Fibroblast of villous mesenchyme (primary cell): ENCODE measurements around the gene KATNB1. TPM values are rescaled to one million over a fixed set of nuclear protein-coding genes. Genes with fewer than 3 reads are reported as not detected.

ENCODE experiments used
- DNase-seq: peaks from one replicate; pipeline ENCODE4 v3.0.0-alpha.2; 2010; ENCODE audit warnings: low read depth
- H3K4me3 ChIP-seq: 2 replicates; pipeline ENCODE4 v1.5.1; 2011; ENCODE audit warnings: low read depth, mild to moderate bottlenecking, low read length
- CTCF ChIP-seq: IDR thresholded peaks from 2 replicates; pipeline ENCODE4 v1.5.1; 2012; ENCODE audit warnings: low read depth, mild to moderate bottlenecking, low read length; ENCODE audit not compliant: insufficient read depth
- total RNA-seq: library from RNA; depleted of rRNA; stranded (reverse); fragments of >200 nt; gene quantifications from 2 replicates; pipeline ENCODE4 v1.2.3, GENCODE V29; 2012

The KATNB1 gene
- total RNA-seq, 1 donor, result 23.3 TPM

DNA sequence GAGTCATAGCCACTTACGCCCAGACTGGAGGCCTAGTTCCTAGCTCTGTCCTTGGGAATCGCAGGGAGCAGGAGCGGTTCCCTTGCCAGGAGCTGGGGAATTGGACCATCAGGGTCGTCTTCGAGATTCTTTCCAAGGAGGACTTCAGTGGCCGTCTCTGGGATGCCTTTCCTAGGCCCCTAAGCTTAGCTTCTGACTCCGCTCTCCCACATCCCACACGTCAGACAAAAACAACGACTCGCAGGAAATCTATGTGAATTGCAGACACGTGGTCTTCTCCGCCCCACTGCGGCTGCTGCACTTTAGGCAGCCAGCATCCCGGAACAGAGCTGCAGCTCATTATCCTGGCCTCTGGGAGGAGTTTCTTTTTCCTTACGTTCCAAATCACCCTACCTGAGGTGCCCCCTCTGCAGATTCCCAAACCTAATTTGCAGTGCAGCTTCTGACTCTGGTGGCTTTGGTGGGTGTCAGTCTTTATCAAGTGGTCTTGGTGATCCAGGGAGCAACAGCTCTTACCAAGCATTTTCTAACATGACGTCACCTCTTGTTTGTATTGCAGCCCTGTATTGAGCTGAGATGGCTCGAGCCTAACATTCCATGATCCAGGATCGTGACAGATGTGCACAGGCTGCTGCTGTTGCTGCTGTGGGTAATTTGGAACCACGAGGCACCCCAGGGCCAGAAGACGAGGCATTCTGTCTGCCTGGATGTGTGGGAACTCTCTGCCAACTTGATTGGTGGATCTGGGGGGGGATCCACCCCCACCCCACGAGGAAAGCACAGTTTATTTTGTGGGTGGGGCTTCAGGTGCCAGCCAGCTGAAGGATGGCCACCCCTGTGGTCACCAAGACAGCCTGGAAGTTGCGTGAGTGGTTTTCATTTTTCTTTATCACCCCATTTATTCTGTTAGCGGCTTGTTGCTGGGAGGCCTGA lies 1.1 kb downstream of the KATNB1 start:
- peak overlapping the region; percentile 89 for H3K4me3 ChIP-seq
- TF ChIP-seq CTCF, result peak; percentile 19
- DNase-seq, result peak; percentile 78

GRCh38 chr16:57738844-57739243 lies 3.3 kb downstream of the KATNB1 start:
- TF ChIP-seq CTCF, result no peak
- no peak for DNase-seq
- no peak overlapping the region for H3K4me3 ChIP-seq

DNA sequence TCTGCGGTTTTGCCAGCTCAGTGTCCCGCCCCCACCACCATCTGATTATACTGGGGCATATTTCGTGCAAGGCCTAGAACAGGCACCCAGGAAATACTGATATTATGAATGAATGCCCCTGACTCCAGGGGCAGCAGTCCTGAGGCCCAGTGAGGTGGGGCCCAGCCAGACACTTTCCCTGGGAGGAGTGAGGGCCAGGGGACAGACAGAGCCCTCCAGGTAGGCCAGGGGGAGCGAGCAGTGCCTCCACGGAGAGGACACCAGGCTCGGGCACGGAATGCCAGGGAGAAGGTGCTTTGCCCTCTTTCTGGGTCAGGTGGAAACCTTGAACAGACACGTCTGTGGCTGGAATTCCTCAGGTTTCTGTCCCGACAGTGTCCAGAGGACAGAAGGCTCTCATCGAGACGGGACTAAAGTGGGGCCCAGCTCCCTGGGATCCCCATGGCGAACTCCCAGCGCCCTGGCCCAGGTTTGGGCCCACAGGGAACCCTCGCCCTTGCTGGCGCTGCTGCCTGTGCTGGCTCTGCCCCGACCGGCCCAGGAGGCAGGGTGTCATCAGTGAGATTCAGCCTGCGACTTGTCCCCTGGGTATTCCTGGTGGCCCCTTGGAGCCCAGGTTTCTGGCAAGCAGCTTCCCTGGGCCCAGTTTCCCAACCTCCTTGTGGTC lies 4.3 kb downstream of the KATNB1 start:
- no peak overlapping the region for H3K4me3 ChIP-seq
- TF ChIP-seq CTCF, result no peak
- no peak for DNase-seq

- DNase-seq, result no peak
- H3K4me3 ChIP-seq, result no peak overlapping the region
- TF ChIP-seq CTCF, result no peak
Observed at GRCh38 chr16:57740423-57741071, 5.0 kb downstream of the KATNB1 start.

DNA sequence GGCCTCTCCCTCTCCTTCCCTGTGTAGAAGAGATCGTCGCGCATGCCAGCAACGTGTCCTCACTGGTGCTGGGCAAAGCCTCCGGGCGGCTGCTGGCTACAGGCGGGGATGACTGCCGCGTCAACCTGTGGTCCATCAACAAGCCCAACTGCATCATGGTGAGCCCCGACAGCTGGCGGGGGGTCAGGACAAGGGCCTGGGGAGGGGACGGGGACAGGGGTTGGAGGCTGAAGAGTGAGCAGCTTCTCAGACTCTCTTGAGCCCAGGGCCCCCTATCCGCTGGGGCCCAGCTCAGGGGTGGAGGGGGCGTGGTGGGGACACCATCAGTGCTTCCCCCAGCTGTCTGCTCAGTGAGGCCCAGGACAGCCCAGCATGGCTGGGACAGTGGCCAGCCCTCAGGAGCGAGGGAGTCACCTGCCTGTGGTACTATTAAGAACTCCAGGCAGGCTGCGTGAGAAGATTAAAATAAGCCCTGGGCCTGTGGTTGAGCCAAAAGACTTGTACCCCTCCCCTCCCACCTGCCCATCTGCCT lies 6.2 kb downstream of the KATNB1 start:
- TF ChIP-seq CTCF, result no peak
- no peak overlapping the region for H3K4me3 ChIP-seq
- DNase-seq, result no peak

- TF ChIP-seq CTCF, result no peak
- H3K4me3 ChIP-seq, result no peak overlapping the region
- DNase-seq, result no peak
Observed at GRCh38 chr16:57742543-57742942, 7.0 kb downstream of the KATNB1 start.
